Activated CD8-positive, alpha-beta memory T cell treated with anti-CD3 and anti-CD28 coated beads, Interleukin-2, amount 50 U/mL, for 1 hour (primary cell): ENCODE results near the gene ARFGAP1.

Experiments
- DNase-seq: peaks from one replicate; pipeline ENCODE4 v3.0.0-alpha.2; 2020; ENCODE audit errors: extremely low read depth

Gene ARFGAP1

GRCh38 chr20:63272105-63273058 lies at the start of gene ARFGAP1:
Gene ARFGAP1, plus strand, starts transcription at chr20:63272813. Its CDS starts 2,768 bp downstream, at chr20:63275581.
- DNase-seq, result peak; percentile 58

- DNase-seq, result peak; percentile 10
Measured at GRCh38 chr20:63223121-63223825, 49.3 kb upstream of the ARFGAP1 start.

- no peak for DNase-seq
Measured at GRCh38 chr20:63223826-63224207, 48.8 kb upstream of the ARFGAP1 start.

GRCh38 chr20:63224412-63225081 lies 48.1 kb upstream of the ARFGAP1 start:
- no peak for DNase-seq

GRCh38 chr20:63225082-63225454 lies 47.5 kb upstream of the ARFGAP1 start:
- DNase-seq, result no peak

- no peak for DNase-seq
Measured at GRCh38 chr20:63226042-63226943, 46.3 kb upstream of the ARFGAP1 start.

GRCh38 chr20:63227260-63227659 lies 45.4 kb upstream of the ARFGAP1 start:
- no peak for DNase-seq

GRCh38 chr20:63228806-63229205 lies 43.8 kb upstream of the ARFGAP1 start:
- no peak for DNase-seq

- DNase-seq, result no peak
Measured at GRCh38 chr20:63230800-63231268, 41.8 kb upstream of the ARFGAP1 start.

GRCh38 chr20:63232235-63233060 lies 40.2 kb upstream of the ARFGAP1 start:
- no peak for DNase-seq

GRCh38 chr20:63233061-63233344 lies 39.6 kb upstream of the ARFGAP1 start:
- no peak for DNase-seq

GRCh38 chr20:63233924-63234323 lies 38.7 kb upstream of the ARFGAP1 start:
- DNase-seq, result no peak

GRCh38 chr20:63234693-63235398 lies 37.8 kb upstream of the ARFGAP1 start:
- DNase-seq, result no peak

- no peak for DNase-seq
Measured at GRCh38 chr20:63235399-63235983, 37.1 kb upstream of the ARFGAP1 start, which contains the start of gene BIRC7. Gene BIRC7, plus strand, starts transcription at chr20:63235905. Its CDS starts 192 bp downstream, at chr20:63236097.

GRCh38 chr20:63236116-63236837 lies 36.3 kb upstream of the ARFGAP1 start:
- no peak for DNase-seq

GRCh38 chr20:63238031-63238430 lies 34.6 kb upstream of the ARFGAP1 start:
- no peak for DNase-seq

- no peak for DNase-seq
Measured at GRCh38 chr20:63238514-63239125, 34.0 kb upstream of the ARFGAP1 start.

GRCh38 chr20:63239431-63239830 lies 33.2 kb upstream of the ARFGAP1 start:
- no peak for DNase-seq
